ENCODE results near the gene NT5E. TPM values are rescaled to one million over a fixed set of nuclear protein-coding genes. Genes with fewer than 3 reads are reported as not detected.

Gene NT5E
- total and polyA plus RNA-seq, 2 of the 13 experiments (the other 11 are each of a cell fraction or from before 2014, with no cell fraction given): 9.5 to 33.0 TPM

GRCh38 chr6:85449818-85450759, at the start of gene NT5E (continued):
- no peak for TF ChIP-seq ZNF740 (CRISPR knock-in tag; IDR thresholded peaks at IDR 0.05)
- TF ChIP-seq MAZ (IDR thresholded peaks at IDR 0.05; ENCODE audit: borderline replicate concordance, low read depth, low read length): no peak
- TF ChIP-seq MAZ (CRISPR knock-in tag; IDR thresholded peaks at IDR 0.05; ENCODE audit: low read depth): no peak
- TF ChIP-seq HMGA1 (CRISPR knock-in tag; conservative IDR thresholded peaks at IDR 0.05): no peak
- TF ChIP-seq ZNF619 (CRISPR knock-in tag; IDR thresholded peaks at IDR 0.05): peak; percentile 49; the same call in 1 of the 2 replicates
- no peak for TF ChIP-seq ELF1 (CRISPR knock-in tag; IDR thresholded peaks at IDR 0.05)
- peak; percentile 43; the same call in 1 of the 2 replicates for TF ChIP-seq TBX2 (CRISPR knock-in tag; IDR thresholded peaks at IDR 0.05; ENCODE audit: borderline replicate concordance)
- no peak for TF ChIP-seq TBP (CRISPR knock-in tag; IDR thresholded peaks at IDR 0.05)
- no peak for TF ChIP-seq ZNF446 (CRISPR knock-in tag; IDR thresholded peaks at IDR 0.05)
- peak; percentile 49 for TF ChIP-seq SP4 (CRISPR knock-in tag; IDR thresholded peaks at IDR 0.05)
- TF ChIP-seq CENPX (CRISPR knock-in tag; IDR thresholded peaks at IDR 0.05): no peak
- TF ChIP-seq ZNF558 (CRISPR knock-in tag; IDR thresholded peaks at IDR 0.05; ENCODE audit: borderline replicate concordance): no peak
- no peak; the same call in none of the 2 replicates for TF ChIP-seq HIVEP1 (CRISPR knock-in tag; IDR thresholded peaks at IDR 0.05)
- no peak for TF ChIP-seq JUNB (CRISPR knock-in tag; IDR thresholded peaks at IDR 0.05; ENCODE audit: borderline replicate concordance)
- no peak for TF ChIP-seq NFE2L2 (IDR thresholded peaks at IDR 0.05; ENCODE audit: low read length)
- no peak for TF ChIP-seq ZNF646 (CRISPR knock-in tag; IDR thresholded peaks at IDR 0.05)
- TF ChIP-seq ARNT2 (CRISPR knock-in tag; IDR thresholded peaks at IDR 0.05; ENCODE audit: low read depth): peak; percentile 90
- peak; percentile 76; the same call in 1 of the 2 replicates for TF ChIP-seq ARHGAP35 (CRISPR knock-in tag; IDR thresholded peaks at IDR 0.05; ENCODE audit: borderline replicate concordance)
- no peak for TF ChIP-seq FOXO4 (CRISPR knock-in tag; conservative IDR thresholded peaks at IDR 0.05)
- peak; percentile 27; the same call in 1 of the 2 replicates for TF ChIP-seq ZFP36L1 (CRISPR knock-in tag; IDR thresholded peaks at IDR 0.05)
- no peak for TF ChIP-seq BHLHE40 (IDR thresholded peaks at IDR 0.05; ENCODE audit: low read length)
- no peak for TF ChIP-seq EZH2 (conservative IDR thresholded peaks at IDR 0.05; ENCODE audit: low read depth, low read length)

All from HepG2 (cell line).